Measurements from ENCODE around the gene SCAMP5.

DNA sequence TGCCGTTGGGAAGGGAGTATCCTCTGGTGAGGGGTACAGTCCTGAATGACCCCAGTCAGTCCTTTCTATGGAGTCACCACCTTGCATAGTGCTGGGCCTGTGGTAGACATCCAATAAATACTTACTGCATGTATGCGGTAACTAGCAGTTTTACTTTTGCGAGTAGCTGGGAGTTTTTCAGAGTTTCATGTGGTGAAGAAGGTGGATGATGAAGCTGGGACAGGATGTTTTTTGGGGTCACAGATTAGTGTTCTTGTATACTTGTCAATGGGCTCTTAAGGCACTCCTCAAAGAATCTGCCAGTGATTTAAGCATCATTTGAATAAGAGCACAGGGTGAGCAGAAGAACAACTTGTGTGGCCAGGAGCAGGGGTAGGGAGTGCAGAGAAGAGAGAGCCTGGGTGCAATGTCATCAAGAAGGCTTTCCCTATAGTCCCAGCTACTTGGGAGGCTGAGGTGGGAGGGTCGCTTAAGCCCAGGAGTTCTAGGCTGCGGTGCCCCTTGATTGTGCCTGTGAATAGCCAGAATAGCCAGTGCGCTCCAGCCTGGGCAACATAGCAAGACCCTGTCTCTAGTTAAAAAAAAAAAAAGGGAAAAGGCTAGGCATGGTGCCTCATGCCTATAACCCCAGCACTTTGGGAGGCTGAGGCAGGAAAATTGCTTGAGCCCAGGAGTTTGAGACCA is 50.1 kb downstream of the SCAMP5 start:
- TF ChIP-seq, protein P1, sequence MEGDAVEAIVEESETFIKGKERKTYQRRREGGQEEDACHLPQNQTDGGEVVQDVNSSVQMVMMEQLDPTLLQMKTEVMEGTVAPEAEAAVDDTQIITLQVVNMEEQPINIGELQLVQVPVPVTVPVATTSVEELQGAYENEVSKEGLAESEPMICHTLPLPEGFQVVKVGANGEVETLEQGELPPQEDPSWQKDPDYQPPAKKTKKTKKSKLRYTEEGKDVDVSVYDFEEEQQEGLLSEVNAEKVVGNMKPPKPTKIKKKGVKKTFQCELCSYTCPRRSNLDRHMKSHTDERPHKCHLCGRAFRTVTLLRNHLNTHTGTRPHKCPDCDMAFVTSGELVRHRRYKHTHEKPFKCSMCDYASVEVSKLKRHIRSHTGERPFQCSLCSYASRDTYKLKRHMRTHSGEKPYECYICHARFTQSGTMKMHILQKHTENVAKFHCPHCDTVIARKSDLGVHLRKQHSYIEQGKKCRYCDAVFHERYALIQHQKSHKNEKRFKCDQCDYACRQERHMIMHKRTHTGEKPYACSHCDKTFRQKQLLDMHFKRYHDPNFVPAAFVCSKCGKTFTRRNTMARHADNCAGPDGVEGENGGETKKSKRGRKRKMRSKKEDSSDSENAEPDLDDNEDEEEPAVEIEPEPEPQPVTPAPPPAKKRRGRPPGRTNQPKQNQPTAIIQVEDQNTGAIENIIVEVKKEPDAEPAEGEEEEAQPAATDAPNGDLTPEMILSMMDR (IDR thresholded peaks at IDR 0.05): no peak
- no peak for TF ChIP-seq EP300 (IDR thresholded peaks at IDR 0.05)

All from esophagus muscularis mucosa (tissue), 3 donors.